ENCODE results near the gene CEBPZOS. TPM values are rescaled to one million over a fixed set of nuclear protein-coding genes. Genes with fewer than 3 reads are reported as not detected.
"Not testable (repeated sequence)": the region's sequence is repeated elsewhere in the genome, so short reads cannot be mapped to it uniquely, and the experiment has no call there.

The CEBPZOS gene
- total RNA-seq, 1 experiment from 2014 or later = 46.8 TPM

DNA sequence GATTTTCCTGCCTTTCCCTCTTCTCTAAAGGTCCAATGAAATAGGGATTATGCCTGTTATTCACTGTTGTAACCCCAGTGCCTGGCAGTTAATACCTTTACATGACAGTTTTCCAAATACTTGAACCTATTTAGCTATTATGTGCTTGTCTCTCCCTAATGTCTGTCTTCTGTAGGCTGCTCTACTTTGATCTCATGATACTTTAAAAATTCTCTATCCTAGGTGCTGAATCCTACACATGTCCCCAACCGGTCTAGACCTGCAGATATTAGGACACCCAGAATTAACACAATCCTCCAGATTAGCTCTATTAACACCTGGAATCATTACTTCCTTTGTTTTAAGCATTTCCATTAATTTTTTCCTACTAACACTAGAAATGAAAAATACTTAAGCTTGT is 27.8 kb downstream of the CEBPZOS start (continued):
- TF ChIP-seq ZFX (IDR thresholded peaks at IDR 0.05) = no peak
- no peak for TF ChIP-seq EZH2 (IDR thresholded peaks at IDR 0.05)
- no peak for TF ChIP-seq EGR1 (IDR thresholded peaks at IDR 0.05; ENCODE audit: low read depth)

GRCh38 chr2:37225129-37225528 is 28.8 kb downstream of the CEBPZOS start:
- intact Hi-C loops (cut with micrococcal nuclease); H3K9me2 ChIP-seq (ENCODE audit: insufficient read depth); H3K9ac ChIP-seq (ENCODE audit: low read length); H3K4me3 ChIP-seq (replicated peaks in 1 of 2; ENCODE audit: low read depth in 1 of 2, low read length in 2 of 2); RAD21 ChIA-PET (ENCODE audit: low non-redundant PET in 1 of 2, low total read pairs in 2 of 2, uncharacterized antibody in 2 of 2, unreplicated experiment in 2 of 2); ATAC-seq; H3K4me1 ChIP-seq (ENCODE audit: control insufficient read depth in 1 of 2, insufficient read depth in 2 of 2, low read length in 2 of 2); H3K27me3 ChIP-seq (ENCODE audit: insufficient read depth, low read length); CTCF ChIA-PET; H3K4me2 ChIP-seq (ENCODE audit: low read length); H3K9me3 ChIP-seq (ENCODE audit: control insufficient read depth in 1 of 2, insufficient read depth in 1 of 2, low read depth in 1 of 2, low read length in 2 of 2); DNase-seq (ENCODE audit: low read depth, low spot score); H2AFZ ChIP-seq (ENCODE audit: low read depth, low read length, poor library complexity, severe bottlenecking); BruUV-seq (replicated peaks); POLR2A ChIA-PET; H3K27ac ChIP-seq (ENCODE audit: low read depth, low read length): not testable (repeated sequence)
- H3K36me3 ChIP-seq (ENCODE audit: control insufficient read depth in 1 of 2, insufficient read depth in 2 of 2, low read length in 2 of 2) = peaks cover 42 to 47% of the 10 kb centered on the region in 2 experiments; a peak in 3 of 4 replicates
- peaks cover 90% of the 10 kb centered on the region for H3K79me2 ChIP-seq (ENCODE audit: insufficient read depth, low read length)
- peaks cover 15% of the 10 kb centered on the region; the same call in 1 of the 2 replicates for H4K20me1 ChIP-seq (ENCODE audit: insufficient read depth)

- ChIA-PET CTCF (no interaction called here), POLR2A (no interaction called here), RAD21 (ENCODE audit: low non-redundant PET in 1 of 2, low total read pairs in 2 of 2, uncharacterized antibody in 2 of 2, unreplicated experiment in 2 of 2) (no interaction called here)
- Histone ChIP-seq H3K36me3 (ENCODE audit: control insufficient read depth in 1 of 2, insufficient read depth in 2 of 2, low read length in 2 of 2) (peaks cover 32 to 36% of the 10 kb centered on the region in 2 experiments; a peak in 3 of 4 replicates), H3K9ac (ENCODE audit: low read length) (no peak overlapping the region), H3K9me2 (ENCODE audit: insufficient read depth) (no peaks in the 10 kb centered on the region), H3K9me3 (ENCODE audit: control insufficient read depth in 1 of 2, insufficient read depth in 1 of 2, low read depth in 1 of 2, low read length in 2 of 2) (no peaks in the 10 kb centered on the region), H3K4me1 (ENCODE audit: control insufficient read depth in 1 of 2, insufficient read depth in 2 of 2, low read length in 2 of 2) (peaks cover 6 to 13% of the 10 kb centered on the region in 2 experiments; a peak in 3 of 4 replicates), H2AFZ (ENCODE audit: low read depth, low read length, poor library complexity, severe bottlenecking) (no peak overlapping the region), H3K4me3 (replicated peaks in 1 of 2; ENCODE audit: low read depth in 1 of 2, low read length in 2 of 2) (no peak overlapping the region), H3K79me2 (ENCODE audit: insufficient read depth, low read length) (peaks cover 91% of the 10 kb centered on the region), H3K27ac (ENCODE audit: low read depth, low read length) (no peak overlapping the region), H3K4me2 (ENCODE audit: low read length) (no peak overlapping the region), H4K20me1 (ENCODE audit: insufficient read depth) (peaks cover 15% of the 10 kb centered on the region; the same call in 1 of the 2 replicates), H3K27me3 (ENCODE audit: insufficient read depth, low read length) (no peaks in the 10 kb centered on the region)
- TF ChIP-seq TCF7L2 (IDR thresholded peaks at IDR 0.05; ENCODE audit: borderline replicate concordance, extremely low read depth, insufficient read depth, insufficient read length) (no peak), EGR1 (IDR thresholded peaks at IDR 0.05; ENCODE audit: low read depth) (no peak), FOSL1 (IDR thresholded peaks at IDR 0.05; ENCODE audit: low read depth) (no peak), ZFX (IDR thresholded peaks at IDR 0.05) (no peak), CEBPB (IDR thresholded peaks at IDR 0.05; ENCODE audit: low read depth) (no peak), SIN3A (IDR thresholded peaks at IDR 0.05; ENCODE audit: low read depth) (no peak), RAD21 (IDR thresholded peaks at IDR 0.05; ENCODE audit: low read depth) (no peak), EZH2 (IDR thresholded peaks at IDR 0.05) (no peak), POLR2AphosphoS5 (IDR thresholded peaks at IDR 0.05; ENCODE audit: low read depth, low read length) (no peak)
- TF ChIP-seq, protein P1, sequence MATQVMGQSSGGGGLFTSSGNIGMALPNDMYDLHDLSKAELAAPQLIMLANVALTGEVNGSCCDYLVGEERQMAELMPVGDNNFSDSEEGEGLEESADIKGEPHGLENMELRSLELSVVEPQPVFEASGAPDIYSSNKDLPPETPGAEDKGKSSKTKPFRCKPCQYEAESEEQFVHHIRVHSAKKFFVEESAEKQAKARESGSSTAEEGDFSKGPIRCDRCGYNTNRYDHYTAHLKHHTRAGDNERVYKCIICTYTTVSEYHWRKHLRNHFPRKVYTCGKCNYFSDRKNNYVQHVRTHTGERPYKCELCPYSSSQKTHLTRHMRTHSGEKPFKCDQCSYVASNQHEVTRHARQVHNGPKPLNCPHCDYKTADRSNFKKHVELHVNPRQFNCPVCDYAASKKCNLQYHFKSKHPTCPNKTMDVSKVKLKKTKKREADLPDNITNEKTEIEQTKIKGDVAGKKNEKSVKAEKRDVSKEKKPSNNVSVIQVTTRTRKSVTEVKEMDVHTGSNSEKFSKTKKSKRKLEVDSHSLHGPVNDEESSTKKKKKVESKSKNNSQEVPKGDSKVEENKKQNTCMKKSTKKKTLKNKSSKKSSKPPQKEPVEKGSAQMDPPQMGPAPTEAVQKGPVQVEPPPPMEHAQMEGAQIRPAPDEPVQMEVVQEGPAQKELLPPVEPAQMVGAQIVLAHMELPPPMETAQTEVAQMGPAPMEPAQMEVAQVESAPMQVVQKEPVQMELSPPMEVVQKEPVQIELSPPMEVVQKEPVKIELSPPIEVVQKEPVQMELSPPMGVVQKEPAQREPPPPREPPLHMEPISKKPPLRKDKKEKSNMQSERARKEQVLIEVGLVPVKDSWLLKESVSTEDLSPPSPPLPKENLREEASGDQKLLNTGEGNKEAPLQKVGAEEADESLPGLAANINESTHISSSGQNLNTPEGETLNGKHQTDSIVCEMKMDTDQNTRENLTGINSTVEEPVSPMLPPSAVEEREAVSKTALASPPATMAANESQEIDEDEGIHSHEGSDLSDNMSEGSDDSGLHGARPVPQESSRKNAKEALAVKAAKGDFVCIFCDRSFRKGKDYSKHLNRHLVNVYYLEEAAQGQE (IDR thresholded peaks at IDR 0.05; ENCODE audit: low read depth) = no peak
- TF ChIP-seq, protein P2, sequence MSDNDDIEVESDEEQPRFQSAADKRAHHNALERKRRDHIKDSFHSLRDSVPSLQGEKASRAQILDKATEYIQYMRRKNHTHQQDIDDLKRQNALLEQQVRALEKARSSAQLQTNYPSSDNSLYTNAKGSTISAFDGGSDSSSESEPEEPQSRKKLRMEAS (IDR thresholded peaks at IDR 0.05) = no peak
- TF ChIP-seq, protein P3, sequence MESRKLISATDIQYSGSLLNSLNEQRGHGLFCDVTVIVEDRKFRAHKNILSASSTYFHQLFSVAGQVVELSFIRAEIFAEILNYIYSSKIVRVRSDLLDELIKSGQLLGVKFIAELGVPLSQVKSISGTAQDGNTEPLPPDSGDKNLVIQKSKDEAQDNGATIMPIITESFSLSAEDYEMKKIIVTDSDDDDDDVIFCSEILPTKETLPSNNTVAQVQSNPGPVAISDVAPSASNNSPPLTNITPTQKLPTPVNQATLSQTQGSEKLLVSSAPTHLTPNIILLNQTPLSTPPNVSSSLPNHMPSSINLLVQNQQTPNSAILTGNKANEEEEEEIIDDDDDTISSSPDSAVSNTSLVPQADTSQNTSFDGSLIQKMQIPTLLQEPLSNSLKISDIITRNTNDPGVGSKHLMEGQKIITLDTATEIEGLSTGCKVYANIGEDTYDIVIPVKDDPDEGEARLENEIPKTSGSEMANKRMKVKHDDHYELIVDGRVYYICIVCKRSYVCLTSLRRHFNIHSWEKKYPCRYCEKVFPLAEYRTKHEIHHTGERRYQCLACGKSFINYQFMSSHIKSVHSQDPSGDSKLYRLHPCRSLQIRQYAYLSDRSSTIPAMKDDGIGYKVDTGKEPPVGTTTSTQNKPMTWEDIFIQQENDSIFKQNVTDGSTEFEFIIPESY (IDR thresholded peaks at IDR 0.05; ENCODE audit: extremely low read depth, insufficient replicate concordance, low read length) = no peak
- TF ChIP-seq, protein P4, sequence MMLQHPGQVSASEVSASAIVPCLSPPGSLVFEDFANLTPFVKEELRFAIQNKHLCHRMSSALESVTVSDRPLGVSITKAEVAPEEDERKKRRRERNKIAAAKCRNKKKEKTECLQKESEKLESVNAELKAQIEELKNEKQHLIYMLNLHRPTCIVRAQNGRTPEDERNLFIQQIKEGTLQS (IDR thresholded peaks at IDR 0.05) = no peak
- DNase-seq (ENCODE audit: low read depth, low spot score) (no peak), ATAC-seq (no peak)
- no TSS peak for BruUV-seq (replicated peaks)
- intact Hi-C loops (cut with micrococcal nuclease) = no loop called here
These were observed 30.6 kb downstream of the CEBPZOS start for GRCh38 chr2:37226863-37227262.
